Breast epithelium (tissue), 4 donors: ENCODE data around the gene PDGFB. TPM values are rescaled to one million over a fixed set of nuclear protein-coding genes. Genes with fewer than 3 reads are reported as not detected.
A peak's percentile ranks its signal among the peaks of the same experiment; 100 is the strongest.

ENCODE experiments used
- DNase-seq, 2 donors: peaks; one replicate each; pipeline ENCODE4 v3.0.0-alpha.2; 2019; ENCODE audit warnings: low spot score in 2 of 2
- H3K27ac ChIP-seq, 2 donors: fragments of 200-600 bp; sonication (generic) in 1 of 2; one replicate each; pipeline ENCODE4 v1.5.1; 2016 to 2019; ENCODE audit warnings: mild to moderate bottlenecking in 1 of 2
- H3K27me3 ChIP-seq, 2 donors: fragments of 200-600 bp; sonication (generic) in 1 of 2; one replicate each; pipeline versions ENCODE4 v1.5.1 to v1.6.0; 2017 to 2019; ENCODE audit warnings: control low read depth in 1 of 2, mild to moderate bottlenecking in 1 of 2
- H3K36me3 ChIP-seq: fragments of 200-600 bp; one replicate; pipeline ENCODE4 v1.5.1; 2019
- H3K4me1 ChIP-seq, 2 donors: fragments of 200-600 bp; sonication (generic); one replicate each; pipeline ENCODE4 v1.5.1; 2016 to 2019; ENCODE audit warnings: control low read depth in 1 of 2
- H3K4me3 ChIP-seq, 3 donors: fragments of 200-600 bp; sonication (generic); 1 replicate in 2 of 3; 2 replicates in 1 of 3; pipeline ENCODE4 v1.5.1; 2016 to 2019; ENCODE audit warnings: mild to moderate bottlenecking in 3 of 3, moderate library complexity in 2 of 3
- H3K9me3 ChIP-seq, 2 donors: fragments of 200-600 bp; sonication (generic) in 1 of 2; one replicate each; pipeline ENCODE4 v1.5.1; 2016 to 2019; ENCODE audit warnings: control low read depth in 1 of 2
- CTCF ChIP-seq, 3 donors: fragments of 450-650 bp; IDR thresholded peaks; one replicate each; pipeline ENCODE4 v1.5.1; 2016 to 2017; ENCODE audit warnings: antibody characterized with exemption in 3 of 3, mild to moderate bottlenecking in 3 of 3, moderate library complexity in 3 of 3
- POLR2A ChIP-seq: fragments of 450-650 bp; IDR thresholded peaks from one replicate; pipeline ENCODE4 v1.6.1; 2016; ENCODE audit warnings: antibody characterized with exemption, mild to moderate bottlenecking, moderate library complexity
- POLR2AphosphoS5 ChIP-seq, 3 donors: sonication (generic); formaldehyde crosslinking; IDR thresholded peaks; one replicate each; pipeline ENCODE4 v1.6.1; 2017; ENCODE audit warnings: antibody characterized with exemption in 3 of 3
- intact Hi-C: fragments of 100-400 bp; cut with DNase I; formaldehyde crosslinking; loops from one replicate; pipeline ENCODE4 v1.15.1; 2023; ENCODE audit warnings: low total_unique reads
- total RNA-seq, 3 donors: library from RNA; depleted of rRNA; stranded (reverse); fragments of >200 nt; gene quantifications; one replicate each; pipeline ENCODE4 v1.1.0, GENCODE V29; 2016

The PDGFB gene
- total RNA-seq, 3 donors from 2014 or later, result 5.3 to 11.1 (median 8.5) TPM

GRCh38 chr22:39264349-39265038 lies 19.7 kb upstream of the PDGFB start:
- peaks cover 11% of the 10 kb centered on the region in 2 donors for H3K9me3 ChIP-seq
- intact Hi-C loops, result no loop called here
- no peak overlapping the region for H3K4me3 ChIP-seq
- no peak overlapping the region for H3K27ac ChIP-seq
- H3K27me3 ChIP-seq, result no peaks in the 10 kb centered on the region
- H3K4me1 ChIP-seq, result no peaks in the 10 kb centered on the region
- H3K36me3 ChIP-seq, result no peaks in the 10 kb centered on the region
- TF ChIP-seq POLR2A (no peak), POLR2AphosphoS5 (IDR thresholded peaks at IDR 0.05) (no peak), CTCF (IDR thresholded peaks at IDR 0.05) (no peak)
- no peak for DNase-seq

- Histone ChIP-seq H3K9me3 (peaks cover 11% of the 10 kb centered on the region in 2 donors), H3K27me3 (no peaks in the 10 kb centered on the region), H3K27ac (no peak overlapping the region), H3K36me3 (no peaks in the 10 kb centered on the region), H3K4me1 (no peaks in the 10 kb centered on the region), H3K4me3 (no peak overlapping the region)
- intact Hi-C loops, result no loop called here
- no peak for DNase-seq
- TF ChIP-seq POLR2AphosphoS5 (IDR thresholded peaks at IDR 0.05), result no peak
- no peak for TF ChIP-seq POLR2A
- TF ChIP-seq CTCF (IDR thresholded peaks at IDR 0.05), result no peak
Observed at GRCh38 chr22:39263626-39264348, 19.0 kb upstream of the PDGFB start.

GRCh38 chr22:39259666-39260065 lies 14.9 kb upstream of the PDGFB start:
- H3K4me1 ChIP-seq, result no peaks in the 10 kb centered on the region
- DNase-seq, result peak in 1 of 2 donors; percentile 73
- no peak overlapping the region for H3K4me3 ChIP-seq
- no peaks in the 10 kb centered on the region for H3K27me3 ChIP-seq
- H3K27ac ChIP-seq, result peak overlapping the region; percentile 43 to 57
- peaks cover 11% of the 10 kb centered on the region in 2 donors for H3K9me3 ChIP-seq
- H3K36me3 ChIP-seq, result no peaks in the 10 kb centered on the region
- TF ChIP-seq CTCF (IDR thresholded peaks at IDR 0.05) (no peak), POLR2AphosphoS5 (IDR thresholded peaks at IDR 0.05) (no peak), POLR2A (no peak)
- intact Hi-C loops, result no loop called here

- Histone ChIP-seq H3K4me3 (no peak overlapping the region), H3K4me1 (peaks cover 0 to 10% of the 10 kb centered on the region in 2 donors), H3K27ac (peak overlapping the region; percentile 70 to 79), H3K9me3 (peaks cover 11% of the 10 kb centered on the region in 2 donors), H3K36me3 (no peaks in the 10 kb centered on the region), H3K27me3 (no peaks in the 10 kb centered on the region)
- DNase-seq, result peak in 1 of 2 donors; percentile 74
- TF ChIP-seq CTCF (IDR thresholded peaks at IDR 0.05) (no peak), POLR2A (no peak), POLR2AphosphoS5 (IDR thresholded peaks at IDR 0.05) (peak in 1 of 3 donors; percentile 18)
- intact Hi-C loops, result no loop called here
Observed at GRCh38 chr22:39257901-39258475, 13.2 kb upstream of the PDGFB start.

GRCh38 chr22:39256979-39257378 lies 12.2 kb upstream of the PDGFB start:
- TF ChIP-seq CTCF (IDR thresholded peaks at IDR 0.05) (no peak), POLR2A (no peak), POLR2AphosphoS5 (IDR thresholded peaks at IDR 0.05) (no peak)
- Histone ChIP-seq H3K27ac (peak overlapping the region; percentile 70 to 79), H3K36me3 (no peaks in the 10 kb centered on the region), H3K4me1 (peaks cover 0 to 13% of the 10 kb centered on the region in 2 donors), H3K27me3 (no peaks in the 10 kb centered on the region), H3K4me3 (no peak overlapping the region), H3K9me3 (peaks cover 10 to 11% of the 10 kb centered on the region in 2 donors)
- intact Hi-C loops, result no loop called here
- no peak for DNase-seq
